OCI-LY7 (cell line): ENCODE measurements around the gene SRGAP3. TPM values are rescaled to one million over a fixed set of nuclear protein-coding genes. Genes with fewer than 3 reads are reported as not detected.

Experiments
- BruUV-seq: library from RNA; stranded (reverse); fragments of 400-500 nt; replicated peaks from 2 replicates; lab custom pipeline; 2021; lab: Mats Ljungman, UMichigan
- CTCF ChIA-PET: fragments of 300-600 bp; sonication (Branson Sonifier 250); formaldehyde crosslinking; loops from one replicate; lab custom pipeline; 2022; ENCODE audit warnings: antibody characterized with exemption; ENCODE audit not compliant: unreplicated experiment; lab: Charles Lee
- POLR2A ChIA-PET: fragments of 300-600 bp; sonication (Branson Sonifier 250); formaldehyde crosslinking; loops from one replicate; lab custom pipeline; 2022; ENCODE audit warnings: antibody characterized with exemption; lab: Charles Lee
- DNase-seq: peaks from one replicate; pipeline ENCODE4 v3.0.0-alpha.2; 2015; ENCODE audit warnings: low spot score
- H2AFZ ChIP-seq: fragments of 200-600 bp; sonication (generic), shearing (Covaris generic); 2 replicates; pipeline ENCODE4 v1.6.1; 2014; ENCODE audit warnings: mild to moderate bottlenecking, antibody characterized with exemption, low read length, moderate library complexity
- H3K27ac ChIP-seq: fragments of 200-600 bp; sonication (generic); 2 replicates; pipeline ENCODE4 v1.5.1; 2014; ENCODE audit warnings: mixed run types, low read depth, mild to moderate bottlenecking, moderate library complexity, low read length, inconsistent platforms; ENCODE audit not compliant: poor library complexity, severe bottlenecking
- H3K36me3 ChIP-seq: fragments of 200-600 bp; sonication (generic); 2 replicates; pipeline ENCODE4 v1.6.1; 2014; ENCODE audit warnings: mild to moderate bottlenecking, antibody characterized with exemption, low read length, moderate library complexity, mixed read lengths; ENCODE audit not compliant: insufficient read depth
- H3K4me1 ChIP-seq: fragments of 200-600 bp; sonication (generic); 2 replicates; pipeline ENCODE4 v1.5.1; 2014; ENCODE audit warnings: mild to moderate bottlenecking, low read length; ENCODE audit not compliant: insufficient read depth, poor library complexity, severe bottlenecking
- H3K4me2 ChIP-seq: fragments of 200-600 bp; sonication (generic); 2 replicates; pipeline ENCODE4 v1.6.1; 2014; ENCODE audit warnings: mild to moderate bottlenecking, low read length
- H3K4me3 ChIP-seq: fragments of 200-600 bp; sonication (generic); 2 replicates; pipeline ENCODE4 v1.5.1; 2014; ENCODE audit warnings: mild to moderate bottlenecking, low read depth, low read length; ENCODE audit not compliant: poor library complexity, severe bottlenecking
- H3K79me2 ChIP-seq: fragments of 200-600 bp; sonication (generic); 2 replicates; pipeline ENCODE4 v1.6.1; 2016; ENCODE audit warnings: low read depth, mild to moderate bottlenecking, low read length, moderate library complexity, mixed read lengths; ENCODE audit not compliant: insufficient read depth
- H3K9me2 ChIP-seq: fragments of 200-600 bp; sonication (generic); 2 replicates; pipeline ENCODE4 v1.6.1; 2016; ENCODE audit warnings: mild to moderate bottlenecking, low read length, mixed read lengths; ENCODE audit not compliant: insufficient read depth
- H3K9me3 ChIP-seq: fragments of 200-600 bp; sonication (generic); 2 replicates; pipeline ENCODE4 v1.6.1; 2014; ENCODE audit warnings: mild to moderate bottlenecking, mixed run types, low read length, mixed read lengths
- H4K20me1 ChIP-seq: fragments of 200-600 bp; sonication (generic); 2 replicates; pipeline ENCODE4 v1.6.1; 2014; ENCODE audit warnings: mild to moderate bottlenecking, antibody characterized with exemption, low read length, moderate library complexity, mixed read lengths; ENCODE audit not compliant: insufficient read depth
- CTCF ChIP-seq: fragments of 200-600 bp; sonication (generic); conservative IDR thresholded peaks from 2 replicates; pipeline ENCODE4 v1.5.1; 2014; ENCODE audit warnings: mild to moderate bottlenecking, antibody characterized with exemption, low read length, moderate library complexity, mixed read lengths
- EZH2phosphoT487 ChIP-seq: fragments of 200-600 bp; sonication (generic); IDR thresholded peaks from 2 replicates; pipeline ENCODE4 v1.6.1; 2018; ENCODE audit warnings: low read depth, borderline replicate concordance, mild to moderate bottlenecking, mixed run types, antibody characterized with exemption, low read length, moderate library complexity, mixed read lengths
- intact Hi-C: fragments of 100-400 bp; cut with micrococcal nuclease; formaldehyde crosslinking; loops from one replicate; pipeline ENCODE4 v1.10.0; 2022; ENCODE audit not compliant: unreplicated experiment
- total RNA-seq, 2 experiments: library from RNA; depleted of rRNA in 1 of 2; stranded (reverse); fragments of >200 nt in 1 of 2; shearing (Covaris generic) in 1 of 2; gene quantifications; 2 replicates each; pipeline ENCODE4 v1.2.3, GENCODE V29; 2014 to 2022

SRGAP3 gene
- total RNA-seq, 2 experiments from 2014 or later: 1.5 to 1.7 TPM

DNA sequence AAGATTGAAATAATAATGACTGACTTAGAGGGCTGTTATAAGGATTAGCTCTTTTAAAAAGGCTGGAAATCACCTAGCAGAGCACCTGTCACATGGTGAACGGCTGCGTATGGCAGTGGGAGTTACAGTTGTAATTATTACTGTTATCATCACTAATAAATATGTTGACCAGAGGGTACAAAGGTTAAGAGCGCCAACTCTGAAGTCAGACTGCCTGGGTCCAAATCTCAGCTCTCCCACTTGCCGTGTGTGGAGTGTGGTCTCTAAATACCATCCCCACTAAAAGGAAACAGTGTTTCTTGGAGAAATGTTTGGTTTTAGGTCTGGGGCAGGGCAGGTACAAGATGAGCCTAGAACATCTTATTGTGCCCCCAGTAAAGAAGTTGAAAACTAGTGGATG is 280.2 kb downstream of the SRGAP3 start:
- H3K27ac ChIP-seq: no peak overlapping the region
- no peaks in the 10 kb centered on the region for H3K79me2 ChIP-seq
- BruUV-seq: no TSS peak
- no peaks in the 10 kb centered on the region for H3K9me2 ChIP-seq
- CTCF ChIA-PET: no interaction called here
- no peak for DNase-seq
- H3K36me3 ChIP-seq: no peaks in the 10 kb centered on the region
- no peaks in the 10 kb centered on the region for H3K9me3 ChIP-seq
- H4K20me1 ChIP-seq: no peaks in the 10 kb centered on the region
- no peak overlapping the region for H3K4me2 ChIP-seq
- POLR2A ChIA-PET: interaction anchor here (0.7 to 0.9 kb wide), 2 partner anchors 334 to 340 kb away, joined by 3 read pairs; no protein-coding TSS in a partner anchor
- no peak overlapping the region for H2AFZ ChIP-seq
- H3K4me1 ChIP-seq: no peaks in the 10 kb centered on the region
- intact Hi-C loops: no loop called here
- TF ChIP-seq CTCF: no peak
- no peak for TF ChIP-seq EZH2phosphoT487
- H3K4me3 ChIP-seq: no peak overlapping the region

GRCh38 chr3:8968375-8968882 is 281.0 kb downstream of the SRGAP3 start:
- ChIA-PET CTCF (no interaction called here), POLR2A (interaction anchor here (0.7 kb wide), 1 partner anchor 341 kb away, joined by 3 read pairs; no protein-coding TSS in a partner anchor)
- Histone ChIP-seq H3K4me3 (no peak overlapping the region), H3K9me3 (no peaks in the 10 kb centered on the region), H3K4me1 (peaks cover 6% of the 10 kb centered on the region), H4K20me1 (no peaks in the 10 kb centered on the region), H3K9me2 (no peaks in the 10 kb centered on the region), H3K79me2 (no peaks in the 10 kb centered on the region), H3K27ac (no peak overlapping the region), H3K4me2 (no peak overlapping the region), H3K36me3 (no peaks in the 10 kb centered on the region), H2AFZ (no peak overlapping the region)
- TF ChIP-seq CTCF (no peak), EZH2phosphoT487 (no peak)
- no TSS peak for BruUV-seq
- no peak for DNase-seq
- intact Hi-C loops: no loop called here

DNA sequence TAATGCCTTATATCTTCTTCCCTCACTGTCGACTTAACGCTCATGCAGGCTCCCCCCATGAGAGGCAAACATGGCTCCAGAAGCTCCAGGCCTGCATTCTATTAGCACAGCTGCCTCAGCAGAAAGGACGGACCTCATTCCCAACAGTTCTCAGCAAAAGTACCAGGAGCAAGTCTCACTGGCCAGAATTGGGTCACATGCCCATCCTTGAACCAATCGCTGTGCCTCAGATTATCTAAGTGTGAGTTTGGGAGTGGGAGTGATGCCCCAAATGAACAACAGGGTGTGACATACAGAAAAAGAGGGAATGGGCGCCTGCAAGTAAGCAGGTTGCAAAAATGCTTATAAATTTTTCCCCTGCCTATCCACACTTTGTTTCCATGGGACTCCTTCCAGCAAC is 281.9 kb downstream of the SRGAP3 start:
- no peak overlapping the region for H2AFZ ChIP-seq
- ChIA-PET CTCF (no interaction called here), POLR2A (no interaction called here)
- no peaks in the 10 kb centered on the region for H3K9me3 ChIP-seq
- no peak overlapping the region for H3K4me3 ChIP-seq
- H3K27ac ChIP-seq: no peak overlapping the region
- TF ChIP-seq EZH2phosphoT487: no peak
- TF ChIP-seq CTCF: no peak
- BruUV-seq: no TSS peak
- no peaks in the 10 kb centered on the region for H3K9me2 ChIP-seq
- H3K4me2 ChIP-seq: no peak overlapping the region
- H3K79me2 ChIP-seq: peaks cover 6% of the 10 kb centered on the region
- H3K4me1 ChIP-seq: peaks cover 6% of the 10 kb centered on the region
- DNase-seq: no peak
- intact Hi-C loops: no loop called here
- H4K20me1 ChIP-seq: no peaks in the 10 kb centered on the region
- H3K36me3 ChIP-seq: no peaks in the 10 kb centered on the region
